HCT116 (cell line): ENCODE data around the gene WDR19. TPM values are rescaled to one million over a fixed set of nuclear protein-coding genes. Genes with fewer than 3 reads are reported as not detected.

Experiments used
- ATAC-seq: fragments of 200-7000 bp; cut with Tn5 transposase; 2 replicates; pipeline ENCODE4 v1.9.1; 2020; ENCODE audit warnings: mild to moderate bottlenecking, moderate library complexity
- BruUV-seq: library from RNA; stranded (reverse); fragments of 400-500 nt; replicated peaks from 2 replicates; lab custom pipeline; 2021; lab: Mats Ljungman, UMichigan
- CTCF ChIA-PET: fragments of 300-600 bp; sonication (Branson Sonifier 250); formaldehyde crosslinking; loops from one replicate; lab custom pipeline; 2021; ENCODE audit warnings: antibody characterized with exemption; lab: Charles Lee
- POLR2A ChIA-PET: fragments of 300-600, 350-600 bp; sonication (Branson Sonifier 250); formaldehyde crosslinking; loops from one replicate; lab custom pipeline; 2021; ENCODE audit warnings: antibody characterized with exemption; lab: Charles Lee
- RAD21 ChIA-PET, 2 experiments: fragments of 300-600 bp; sonication (Branson Sonifier 250); formaldehyde crosslinking; loops; one replicate each; lab custom pipeline; 2023; ENCODE audit warnings: low total read pairs in 2 of 2; ENCODE audit not compliant: uncharacterized antibody in 2 of 2, unreplicated experiment in 2 of 2, low non-redundant PET in 1 of 2; lab: Charles Lee
- DNase-seq: peaks from one replicate; pipeline ENCODE4 v3.0.0-alpha.2; 2010; ENCODE audit warnings: low read depth, low spot score
- H2AFZ ChIP-seq: fragments of 200-600 bp; shearing (Covaris generic), sonication (generic); 2 replicates; pipeline ENCODE4 v1.6.1; 2017; ENCODE audit warnings: low read depth, mixed run types, mixed read lengths, antibody characterized with exemption, low read length; ENCODE audit not compliant: poor library complexity, severe bottlenecking
- H3K27ac ChIP-seq: 2 replicates; pipeline ENCODE4 v1.5.1; 2012; ENCODE audit warnings: low read depth, low read length
- H3K27me3 ChIP-seq: fragments of 200-600 bp; sonication (generic); 2 replicates; pipeline ENCODE4 v1.6.1; 2016; ENCODE audit warnings: mixed run types, low read length, mixed read lengths; ENCODE audit not compliant: insufficient read depth
- H3K36me3 ChIP-seq, 2 experiments: fragments of 200-500 bp in 1 of 2; fragments of 200-600 bp in 1 of 2; sonication (Bioruptor generic) in 1 of 2; sonication (generic) in 1 of 2; 2 replicates each; pipeline versions ENCODE4 v1.5.1 to v1.6.1; 2014 to 2016; ENCODE audit warnings: low read length in 2 of 2, inconsistent platforms in 1 of 2, mixed read lengths in 1 of 2, mixed run types in 1 of 2; ENCODE audit not compliant: insufficient read depth in 2 of 2, control insufficient read depth in 1 of 2
- H3K4me1 ChIP-seq, 2 experiments: fragments of 200-600 bp in 1 of 2; sonication (generic) in 1 of 2; 2 replicates each; pipeline versions ENCODE4 v1.5.1 to v1.6.1; 2012 to 2017; ENCODE audit warnings: low read length in 2 of 2, inconsistent platforms in 1 of 2, mild to moderate bottlenecking in 1 of 2, mixed read lengths in 1 of 2, mixed run types in 1 of 2, moderate library complexity in 1 of 2; ENCODE audit not compliant: insufficient read depth in 2 of 2, control insufficient read depth in 1 of 2
- H3K4me2 ChIP-seq: fragments of 200-600 bp; sonication (generic); 2 replicates; pipeline ENCODE4 v1.6.1; 2017; ENCODE audit warnings: mixed run types, low read length, mixed read lengths
- H3K4me3 ChIP-seq, 2 experiments: fragments of 200-600 bp in 1 of 2; sonication (generic) in 1 of 2; replicated peaks in 1 of 2; 2 replicates each; pipeline ENCODE4 v1.5.1; 2011 to 2016; ENCODE audit warnings: low read length in 2 of 2, control low read depth in 1 of 2, low read depth in 1 of 2, mild to moderate bottlenecking in 1 of 2, mixed read lengths in 1 of 2, mixed run types in 1 of 2
- H3K79me2 ChIP-seq: fragments of 200-600 bp; sonication (generic); 2 replicates; pipeline ENCODE4 v1.6.1; 2017; ENCODE audit warnings: mild to moderate bottlenecking, mixed run types, low read length, moderate library complexity, mixed read lengths; ENCODE audit not compliant: insufficient read depth
- H3K9ac ChIP-seq: fragments of 200-600 bp; sonication (generic); 2 replicates; pipeline ENCODE4 v1.6.1; 2016; ENCODE audit warnings: low read length, mixed read lengths
- H3K9me2 ChIP-seq: fragments of 200-600 bp; sonication (generic), shearing (Covaris generic); 2 replicates; pipeline ENCODE4 v1.6.1; 2017; ENCODE audit warnings: mixed run types, mild to moderate bottlenecking, moderate library complexity; ENCODE audit not compliant: insufficient read depth
- H3K9me3 ChIP-seq, 2 experiments: fragments of 200-500 bp in 1 of 2; fragments of 200-600 bp in 1 of 2; sonication (Bioruptor generic) in 1 of 2; sonication (generic) in 1 of 2; 2 replicates each; pipeline ENCODE4 v1.6.1; 2014 to 2017; ENCODE audit warnings: low read length in 2 of 2, mixed read lengths in 2 of 2, inconsistent platforms in 1 of 2, low read depth in 1 of 2, mild to moderate bottlenecking in 1 of 2, mixed run types in 1 of 2, moderate library complexity in 1 of 2; ENCODE audit not compliant: control insufficient read depth in 1 of 2, insufficient read depth in 1 of 2
- H4K20me1 ChIP-seq: fragments of 200-600 bp; sonication (generic), shearing (Covaris generic); 2 replicates; pipeline ENCODE4 v1.6.1; 2017; ENCODE audit warnings: mixed run types, mild to moderate bottlenecking, moderate library complexity; ENCODE audit not compliant: insufficient read depth
- ELF1 ChIP-seq: IDR thresholded peaks from 2 replicates; pipeline ENCODE4 v1.6.1; 2012; ENCODE audit warnings: low read depth, borderline replicate concordance
- EZH2 ChIP-seq: fragments of 200-600 bp; sonication (generic); IDR thresholded peaks from 2 replicates; pipeline ENCODE4 v1.6.1; 2017; ENCODE audit warnings: antibody characterized with exemption, mixed run types
- POLR2A ChIP-seq: IDR thresholded peaks from 2 replicates; pipeline ENCODE4 v1.7.0; 2011; ENCODE audit warnings: borderline replicate concordance; ENCODE audit not compliant: insufficient read depth, insufficient read length; ENCODE audit errors: extremely low read depth
- POLR2AphosphoS5 ChIP-seq: IDR thresholded peaks from 2 replicates; pipeline ENCODE4 v1.6.1; 2011; ENCODE audit warnings: mild to moderate bottlenecking, low read depth, low read length, moderate library complexity
- SP1 ChIP-seq: IDR thresholded peaks from 2 replicates; pipeline ENCODE4 v1.6.1; 2012; ENCODE audit warnings: low read depth
- YY1 ChIP-seq: IDR thresholded peaks from 2 replicates; pipeline ENCODE4 v1.6.1; 2011; ENCODE audit warnings: low read length, low read depth, moderate library complexity, mild to moderate bottlenecking; ENCODE audit not compliant: insufficient replicate concordance; ENCODE audit errors: extremely low read depth
- intact Hi-C: fragments of 100-400 bp; cut with micrococcal nuclease; formaldehyde crosslinking; loops from 2 replicates; pipeline ENCODE4 v1.10.0; 2022
- total RNA-seq: library from RNA; stranded (reverse); gene quantifications from one replicate; pipeline ENCODE4 v1.2.1, GENCODE V29; 2021; ENCODE audit not compliant: unreplicated experiment
- TF ChIP-seq, protein P1 (sequence below): IDR thresholded peaks from 2 replicates; pipeline ENCODE4 v1.6.1; 2012
- TF ChIP-seq, protein P2 (sequence below): IDR thresholded peaks from 2 replicates; pipeline ENCODE4 v1.6.1; 2012; ENCODE audit warnings: low read depth

Gene WDR19
- total RNA-seq, 1 experiment from 2014 or later, result 18.8 TPM

DNA sequence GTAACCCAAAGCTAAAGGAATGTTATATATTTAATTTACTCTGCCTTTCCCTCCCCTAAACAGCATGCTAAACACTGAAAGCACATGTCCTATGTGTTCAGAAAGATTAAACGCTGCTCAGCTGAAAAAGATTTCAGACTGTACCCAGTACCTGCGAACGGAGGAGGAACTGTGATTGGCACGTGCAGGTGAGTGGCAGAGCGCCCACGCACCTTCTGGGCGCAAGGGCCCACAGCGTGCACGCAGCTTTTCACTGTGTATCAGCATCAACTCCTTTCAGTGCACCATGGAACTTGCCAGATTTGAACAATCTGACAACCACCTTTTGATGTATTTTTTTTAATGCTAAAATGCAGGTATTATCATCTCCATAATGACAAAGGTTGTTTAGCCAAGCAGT lies 96.1 kb downstream of the WDR19 start:
- Histone ChIP-seq H3K79me2 (no peaks in the 10 kb centered on the region), H3K27me3 (no peaks in the 10 kb centered on the region), H4K20me1 (no peaks in the 10 kb centered on the region), H3K9ac (no peak overlapping the region), H3K27ac (no peak overlapping the region), H3K4me1 (no peaks in the 10 kb centered on the region), H3K9me3 (no peaks in the 10 kb centered on the region), H3K4me3 (no peak overlapping the region), H3K9me2 (no peaks in the 10 kb centered on the region), H2AFZ (no peak overlapping the region), H3K4me2 (no peak overlapping the region), H3K36me3 (0 out of 4 replicates have a peak, but pooled peaks cover 0 to 3% of the 10 kb centered on the region in 2 experiments)
- ChIA-PET RAD21 (no interaction called here), POLR2A (no interaction called here), CTCF (no interaction called here)
- intact Hi-C loops, result no loop called here
- DNase-seq (no peak), ATAC-seq (no peak)
- BruUV-seq, result no TSS peak
- no peak for TF ChIP-seq ELF1

DNA sequence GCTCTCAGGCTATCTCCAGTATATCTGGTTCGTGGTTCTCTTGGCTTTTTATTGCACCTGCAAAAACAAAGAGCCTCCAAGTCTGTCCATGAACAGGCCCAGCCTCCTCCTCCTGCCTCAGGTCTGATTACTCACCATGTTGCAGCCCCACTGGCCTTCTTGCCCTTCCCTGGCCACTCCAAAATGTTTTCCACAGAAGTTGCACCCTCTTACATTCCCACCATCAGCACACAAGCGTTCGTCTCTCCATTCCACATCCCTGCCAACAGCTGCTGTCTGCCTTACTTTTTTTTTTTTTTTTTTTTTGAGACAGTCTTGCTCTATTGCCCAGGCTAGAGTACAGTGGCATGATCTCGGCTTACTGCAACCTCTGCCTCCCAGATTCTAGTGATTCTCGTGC lies 97.1 kb downstream of the WDR19 start:
- ChIA-PET CTCF (no interaction called here), POLR2A (no interaction called here), RAD21 (no interaction called here)
- no peaks in the 10 kb centered on the region for H3K79me2 ChIP-seq
- no peak overlapping the region for H2AFZ ChIP-seq
- H3K9me2 ChIP-seq, result no peaks in the 10 kb centered on the region
- TF ChIP-seq POLR2A, result no peak
- TF ChIP-seq POLR2AphosphoS5, result no peak
- no peak for TF ChIP-seq ELF1
- TF ChIP-seq SP1, result no peak
- TF ChIP-seq, protein P1, sequence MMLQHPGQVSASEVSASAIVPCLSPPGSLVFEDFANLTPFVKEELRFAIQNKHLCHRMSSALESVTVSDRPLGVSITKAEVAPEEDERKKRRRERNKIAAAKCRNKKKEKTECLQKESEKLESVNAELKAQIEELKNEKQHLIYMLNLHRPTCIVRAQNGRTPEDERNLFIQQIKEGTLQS, result no peak
- no peak for TF ChIP-seq YY1
- TF ChIP-seq EZH2, result no peak
- TF ChIP-seq, protein P2, sequence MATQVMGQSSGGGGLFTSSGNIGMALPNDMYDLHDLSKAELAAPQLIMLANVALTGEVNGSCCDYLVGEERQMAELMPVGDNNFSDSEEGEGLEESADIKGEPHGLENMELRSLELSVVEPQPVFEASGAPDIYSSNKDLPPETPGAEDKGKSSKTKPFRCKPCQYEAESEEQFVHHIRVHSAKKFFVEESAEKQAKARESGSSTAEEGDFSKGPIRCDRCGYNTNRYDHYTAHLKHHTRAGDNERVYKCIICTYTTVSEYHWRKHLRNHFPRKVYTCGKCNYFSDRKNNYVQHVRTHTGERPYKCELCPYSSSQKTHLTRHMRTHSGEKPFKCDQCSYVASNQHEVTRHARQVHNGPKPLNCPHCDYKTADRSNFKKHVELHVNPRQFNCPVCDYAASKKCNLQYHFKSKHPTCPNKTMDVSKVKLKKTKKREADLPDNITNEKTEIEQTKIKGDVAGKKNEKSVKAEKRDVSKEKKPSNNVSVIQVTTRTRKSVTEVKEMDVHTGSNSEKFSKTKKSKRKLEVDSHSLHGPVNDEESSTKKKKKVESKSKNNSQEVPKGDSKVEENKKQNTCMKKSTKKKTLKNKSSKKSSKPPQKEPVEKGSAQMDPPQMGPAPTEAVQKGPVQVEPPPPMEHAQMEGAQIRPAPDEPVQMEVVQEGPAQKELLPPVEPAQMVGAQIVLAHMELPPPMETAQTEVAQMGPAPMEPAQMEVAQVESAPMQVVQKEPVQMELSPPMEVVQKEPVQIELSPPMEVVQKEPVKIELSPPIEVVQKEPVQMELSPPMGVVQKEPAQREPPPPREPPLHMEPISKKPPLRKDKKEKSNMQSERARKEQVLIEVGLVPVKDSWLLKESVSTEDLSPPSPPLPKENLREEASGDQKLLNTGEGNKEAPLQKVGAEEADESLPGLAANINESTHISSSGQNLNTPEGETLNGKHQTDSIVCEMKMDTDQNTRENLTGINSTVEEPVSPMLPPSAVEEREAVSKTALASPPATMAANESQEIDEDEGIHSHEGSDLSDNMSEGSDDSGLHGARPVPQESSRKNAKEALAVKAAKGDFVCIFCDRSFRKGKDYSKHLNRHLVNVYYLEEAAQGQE, result no peak
- no peaks in the 10 kb centered on the region for H3K27me3 ChIP-seq
- H3K36me3 ChIP-seq, result 0 out of 4 replicates have a peak, but pooled peaks cover 0 to 3% of the 10 kb centered on the region in 2 experiments
- H3K27ac ChIP-seq, result no peak overlapping the region
- ATAC-seq (no peak), DNase-seq (no peak)
- H3K4me2 ChIP-seq, result no peak overlapping the region
- intact Hi-C loops, result no loop called here
- H3K9ac ChIP-seq, result no peak overlapping the region
- no peaks in the 10 kb centered on the region for H3K9me3 ChIP-seq
- no peaks in the 10 kb centered on the region for H4K20me1 ChIP-seq
- BruUV-seq, result no TSS peak
- H3K4me3 ChIP-seq, result no peak overlapping the region
- H3K4me1 ChIP-seq, result no peaks in the 10 kb centered on the region
